Retinal pigment epithelial cell (primary cell): Measurements from ENCODE around the gene UNC79.
A peak's percentile ranks its signal among the peaks of the same experiment; 100 is the strongest.

ENCODE experiments used
- DNase-seq: peaks from one replicate; pipeline ENCODE4 v3.0.0-alpha.2; 2010; ENCODE audit warnings: low read depth
- H3K4me3 ChIP-seq: 2 replicates; pipeline ENCODE4 v1.5.1; 2011; ENCODE audit warnings: mild to moderate bottlenecking, low read length, control low read depth, moderate library complexity
- CTCF ChIP-seq: conservative IDR thresholded peaks from 2 replicates; pipeline ENCODE4 v1.5.1; 2011; ENCODE audit warnings: low read depth, low read length, control low read depth, inconsistent platforms

Gene UNC79

GRCh38 chr14:93533437-93533836 lies 102.7 kb downstream of the UNC79 start:
- TF ChIP-seq CTCF, result no peak
- no peak overlapping the region for H3K4me3 ChIP-seq
- DNase-seq, result no peak

- no peak for TF ChIP-seq CTCF
Measured at GRCh38 chr14:93533842-93534241, 103.1 kb downstream of the UNC79 start.

GRCh38 chr14:93535537-93535936 lies 104.8 kb downstream of the UNC79 start:
- DNase-seq, result no peak
- TF ChIP-seq CTCF, result no peak
- no peak overlapping the region for H3K4me3 ChIP-seq

More at GRCh38 chr14:93533842-93534241, 103.1 kb downstream of the UNC79 start:
- DNase-seq, result no peak
- no peak overlapping the region for H3K4me3 ChIP-seq

- DNase-seq, result no peak
- TF ChIP-seq CTCF, result peak; percentile 20
- no peak overlapping the region for H3K4me3 ChIP-seq
Measured at GRCh38 chr14:93536945-93537344, 106.2 kb downstream of the UNC79 start.

GRCh38 chr14:93537951-93538350 lies 107.2 kb downstream of the UNC79 start:
- no peak for DNase-seq
- no peak overlapping the region for H3K4me3 ChIP-seq
- no peak for TF ChIP-seq CTCF

- DNase-seq, result no peak
- H3K4me3 ChIP-seq, result no peak overlapping the region
- no peak for TF ChIP-seq CTCF
Measured at GRCh38 chr14:93538413-93538812, 107.7 kb downstream of the UNC79 start.

- DNase-seq, result no peak
- no peak overlapping the region for H3K4me3 ChIP-seq
- no peak for TF ChIP-seq CTCF
Measured at GRCh38 chr14:93540235-93540634, 109.5 kb downstream of the UNC79 start.
